BE2C (cell line): ENCODE data around the gene USH2A.
A peak's percentile ranks its signal among the peaks of the same experiment; 100 is the strongest.

Source experiments
- DNase-seq: peaks from one replicate; pipeline ENCODE4 v3.0.0-alpha.2; 2020
- H3K27me3 ChIP-seq: fragments of 250-450 bp; sonication (Bioruptor Pico); 2 replicates; pipeline ENCODE4 v1.5.1; 2020; ENCODE audit warnings: mild to moderate bottlenecking
- H3K36me3 ChIP-seq: fragments of 250-450 bp; sonication (Bioruptor Pico); 2 replicates; pipeline ENCODE4 v1.5.1; 2020; ENCODE audit warnings: mild to moderate bottlenecking
- H3K4me1 ChIP-seq: fragments of 250-450 bp; sonication (Bioruptor Pico); 2 replicates; pipeline ENCODE4 v1.5.1; 2020
- H3K4me3 ChIP-seq: 2 replicates; pipeline ENCODE4 v1.5.1; 2011; ENCODE audit warnings: low read depth, low read length
- H3K9me3 ChIP-seq: fragments of 250-450 bp; sonication (Bioruptor Pico); 2 replicates; pipeline ENCODE4 v1.5.1; 2020
- CTCF ChIP-seq: IDR thresholded peaks from 2 replicates; pipeline ENCODE4 v1.5.1; 2012; ENCODE audit warnings: mild to moderate bottlenecking, low read depth, low read length

Gene USH2A

GRCh38 chr1:215717677-215718426 lies 705.4 kb downstream of the USH2A start:
- no peak for TF ChIP-seq CTCF
- DNase-seq = no peak

GRCh38 chr1:215710899-215711225 lies 712.4 kb downstream of the USH2A start:
- H3K36me3 ChIP-seq = no peaks in the 10 kb centered on the region
- H3K27me3 ChIP-seq = no peaks in the 10 kb centered on the region
- no peak for TF ChIP-seq CTCF
- H3K9me3 ChIP-seq = no peaks in the 10 kb centered on the region
- no peak for DNase-seq
- no peaks in the 10 kb centered on the region for H3K4me1 ChIP-seq
- no peak overlapping the region for H3K4me3 ChIP-seq

More at GRCh38 chr1:215717677-215718426, 705.4 kb downstream of the USH2A start:
- no peaks in the 10 kb centered on the region for H3K4me1 ChIP-seq
- no peaks in the 10 kb centered on the region for H3K27me3 ChIP-seq
- H3K4me3 ChIP-seq = no peak overlapping the region
- H3K9me3 ChIP-seq = no peaks in the 10 kb centered on the region
- H3K36me3 ChIP-seq = no peaks in the 10 kb centered on the region

GRCh38 chr1:215710036-215710898 lies 713.0 kb downstream of the USH2A start:
- peak; percentile 65 for DNase-seq
- no peaks in the 10 kb centered on the region for H3K36me3 ChIP-seq
- TF ChIP-seq CTCF = peak; percentile 89

GRCh38 chr1:215704089-215704860 lies 719.0 kb downstream of the USH2A start:
- Histone ChIP-seq H3K36me3 (no peaks in the 10 kb centered on the region), H3K9me3 (no peaks in the 10 kb centered on the region), H3K27me3 (no peaks in the 10 kb centered on the region), H3K4me1 (no peaks in the 10 kb centered on the region), H3K4me3 (no peak overlapping the region)
- no peak for TF ChIP-seq CTCF
- DNase-seq = no peak

More at GRCh38 chr1:215710036-215710898, 713.0 kb downstream of the USH2A start:
- no peaks in the 10 kb centered on the region for H3K27me3 ChIP-seq
- H3K9me3 ChIP-seq = no peaks in the 10 kb centered on the region
- H3K4me1 ChIP-seq = no peaks in the 10 kb centered on the region
- H3K4me3 ChIP-seq = no peak overlapping the region

- H3K36me3 ChIP-seq = no peaks in the 10 kb centered on the region
- no peaks in the 10 kb centered on the region for H3K27me3 ChIP-seq
- H3K4me3 ChIP-seq = no peak overlapping the region
- DNase-seq = no peak
- peak; percentile 31; the same call in 1 of the 2 replicates for TF ChIP-seq CTCF
- H3K9me3 ChIP-seq = no peaks in the 10 kb centered on the region
- no peaks in the 10 kb centered on the region for H3K4me1 ChIP-seq
These were observed 741.0 kb downstream of the USH2A start for GRCh38 chr1:215682232-215682631.
